ENCODE data around the gene SARS1. TPM values are rescaled to one million over a fixed set of nuclear protein-coding genes. Genes with fewer than 3 reads are reported as not detected.
A peak's percentile ranks its signal among the peaks of the same experiment; 100 is the strongest.

SARS1 gene
- total RNA-seq, 4 donors from 2014 or later: 118 to 150 (median 137) TPM

DNA sequence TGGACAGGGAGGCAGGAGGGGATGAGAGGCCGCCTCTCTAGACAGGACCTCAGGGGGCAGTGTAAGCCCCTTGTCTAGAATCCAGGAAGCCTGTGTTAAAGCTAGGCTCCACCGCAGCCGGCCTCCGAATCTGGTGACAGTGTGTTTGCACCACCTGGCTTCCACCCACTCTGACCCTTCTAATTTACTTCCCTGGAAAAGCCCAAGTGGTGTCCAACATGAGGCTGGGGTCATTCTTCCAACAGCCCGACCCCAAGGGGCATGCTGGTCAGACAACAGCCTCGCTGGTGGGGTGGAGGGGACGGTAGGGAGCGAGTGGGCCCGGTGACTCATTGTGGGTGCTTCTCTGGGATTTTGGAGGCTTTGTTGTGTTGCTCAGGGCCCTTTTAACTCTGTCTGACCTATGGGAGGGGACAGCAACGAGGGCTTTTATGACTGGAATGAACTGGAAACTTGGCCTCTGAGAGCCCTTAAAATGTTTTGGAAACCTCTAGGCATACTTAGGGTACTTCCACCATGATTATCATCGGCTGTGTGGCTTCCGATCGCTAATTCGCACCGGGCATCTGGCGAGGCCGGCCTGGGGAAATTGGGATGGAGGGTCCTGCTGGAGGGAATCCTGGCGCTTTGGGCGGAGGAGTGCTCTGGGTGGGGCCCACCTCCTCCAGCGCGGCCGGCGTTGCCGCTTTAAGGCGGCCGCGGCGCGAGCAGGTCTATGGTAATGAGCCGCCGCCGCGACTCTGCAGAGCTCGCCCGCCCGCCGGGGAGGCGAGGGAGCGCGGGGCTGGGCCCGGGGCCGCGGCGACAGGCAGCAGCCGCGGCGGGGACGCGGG lies 35.3 kb downstream of the SARS1 start, which contains the start of gene CELSR2:
Gene CELSR2, plus strand, starts transcription at position 743 of the 833 bp plus-strand sequence. CDS start 541 bp downstream, outside the sequence.
- no peak for DNase-seq (ENCODE audit: low spot score in 2 of 2)
- H3K27ac ChIP-seq: peak within 1 kb of the TSS in 3 of 4 donors; percentile 26 to 86 (median 34)

DNA sequence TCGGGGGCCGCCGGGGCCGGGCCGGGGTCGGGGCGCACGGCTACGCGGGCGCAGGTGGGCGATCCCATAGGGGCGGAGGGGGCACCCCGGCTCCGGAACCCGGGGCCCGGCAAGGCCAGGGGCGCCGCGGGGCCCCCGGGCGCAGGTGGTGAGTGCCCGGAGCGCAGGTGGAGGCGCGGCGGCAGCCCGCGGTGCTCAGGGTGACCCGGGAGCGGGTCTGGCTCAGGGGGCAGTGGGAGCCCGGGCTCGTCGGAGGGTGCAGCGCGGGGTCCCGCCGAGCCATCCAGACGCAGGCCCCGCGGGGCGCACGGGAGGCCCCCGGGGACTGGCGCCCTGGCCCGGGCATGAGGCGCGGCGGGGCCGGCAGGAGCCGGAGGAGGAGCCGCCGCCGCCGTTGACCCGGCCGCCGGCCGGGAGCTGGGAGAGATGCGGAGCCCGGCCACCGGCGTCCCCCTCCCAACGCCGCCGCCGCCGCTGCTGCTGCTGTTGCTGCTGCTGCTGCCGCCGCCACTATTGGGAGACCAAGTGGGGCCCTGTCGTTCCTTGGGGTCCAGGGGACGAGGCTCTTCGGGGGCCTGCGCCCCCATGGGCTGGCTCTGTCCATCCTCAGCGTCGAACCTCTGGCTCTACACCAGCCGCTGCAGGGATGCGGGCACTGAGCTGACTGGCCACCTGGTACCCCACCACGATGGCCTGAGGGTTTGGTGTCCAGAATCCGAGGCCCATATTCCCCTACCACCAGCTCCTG lies 36.1 kb downstream of the SARS1 start:
- no peaks in the 10 kb centered on the region for H3K27me3 ChIP-seq
- peak overlapping the region in 3 of 4 donors; percentile 26 to 86 (median 34) for H3K27ac ChIP-seq
- H3K36me3 ChIP-seq: peaks cover 0 to 12% (median 0%) of the 10 kb centered on the region in 3 donors
- TF ChIP-seq POLR2A (IDR thresholded peaks at IDR 0.05): no peak
- no peak for TF ChIP-seq EP300 (IDR thresholded peaks at IDR 0.05)
- TF ChIP-seq, protein P1, sequence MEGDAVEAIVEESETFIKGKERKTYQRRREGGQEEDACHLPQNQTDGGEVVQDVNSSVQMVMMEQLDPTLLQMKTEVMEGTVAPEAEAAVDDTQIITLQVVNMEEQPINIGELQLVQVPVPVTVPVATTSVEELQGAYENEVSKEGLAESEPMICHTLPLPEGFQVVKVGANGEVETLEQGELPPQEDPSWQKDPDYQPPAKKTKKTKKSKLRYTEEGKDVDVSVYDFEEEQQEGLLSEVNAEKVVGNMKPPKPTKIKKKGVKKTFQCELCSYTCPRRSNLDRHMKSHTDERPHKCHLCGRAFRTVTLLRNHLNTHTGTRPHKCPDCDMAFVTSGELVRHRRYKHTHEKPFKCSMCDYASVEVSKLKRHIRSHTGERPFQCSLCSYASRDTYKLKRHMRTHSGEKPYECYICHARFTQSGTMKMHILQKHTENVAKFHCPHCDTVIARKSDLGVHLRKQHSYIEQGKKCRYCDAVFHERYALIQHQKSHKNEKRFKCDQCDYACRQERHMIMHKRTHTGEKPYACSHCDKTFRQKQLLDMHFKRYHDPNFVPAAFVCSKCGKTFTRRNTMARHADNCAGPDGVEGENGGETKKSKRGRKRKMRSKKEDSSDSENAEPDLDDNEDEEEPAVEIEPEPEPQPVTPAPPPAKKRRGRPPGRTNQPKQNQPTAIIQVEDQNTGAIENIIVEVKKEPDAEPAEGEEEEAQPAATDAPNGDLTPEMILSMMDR (IDR thresholded peaks at IDR 0.05): no peak
- peaks cover 0 to 56% (median 21%) of the 10 kb centered on the region in 4 donors for H3K4me1 ChIP-seq
- whole genome bisulfite sequencing, 2 donors: 0 to 6% methylated on average over 26 to 38 of the region's 80 CpGs
- H3K4me3 ChIP-seq: peak overlapping the region; percentile 40 to 75 (median 59)
- no peaks in the 10 kb centered on the region for H3K9me3 ChIP-seq
- DNase-seq (ENCODE audit: low spot score in 2 of 2): no peak

More for the DNA sequence above, 35.3 kb downstream of the SARS1 start, which contains the start of gene CELSR2:
- 6 to 20% methylated on average over 16 to 32 of the region's 49 CpGs for WGBS, 2 donors
- Histone ChIP-seq H3K4me1 (peaks cover 0 to 48% (median 13%) of the 10 kb centered on the region in 4 donors), H3K4me3 (peak within 1 kb of the TSS; percentile 40 to 75 (median 59)), H3K9me3 (no peaks in the 10 kb centered on the region), H3K27me3 (no peaks in the 10 kb centered on the region), H3K36me3 (peaks cover 0 to 12% (median 0%) of the 10 kb centered on the region in 3 donors)
- TF ChIP-seq, protein P1 (IDR thresholded peaks at IDR 0.05): no peak
- peak in 1 of 2 donors; percentile 21 for TF ChIP-seq EP300 (IDR thresholded peaks at IDR 0.05)

DNA sequence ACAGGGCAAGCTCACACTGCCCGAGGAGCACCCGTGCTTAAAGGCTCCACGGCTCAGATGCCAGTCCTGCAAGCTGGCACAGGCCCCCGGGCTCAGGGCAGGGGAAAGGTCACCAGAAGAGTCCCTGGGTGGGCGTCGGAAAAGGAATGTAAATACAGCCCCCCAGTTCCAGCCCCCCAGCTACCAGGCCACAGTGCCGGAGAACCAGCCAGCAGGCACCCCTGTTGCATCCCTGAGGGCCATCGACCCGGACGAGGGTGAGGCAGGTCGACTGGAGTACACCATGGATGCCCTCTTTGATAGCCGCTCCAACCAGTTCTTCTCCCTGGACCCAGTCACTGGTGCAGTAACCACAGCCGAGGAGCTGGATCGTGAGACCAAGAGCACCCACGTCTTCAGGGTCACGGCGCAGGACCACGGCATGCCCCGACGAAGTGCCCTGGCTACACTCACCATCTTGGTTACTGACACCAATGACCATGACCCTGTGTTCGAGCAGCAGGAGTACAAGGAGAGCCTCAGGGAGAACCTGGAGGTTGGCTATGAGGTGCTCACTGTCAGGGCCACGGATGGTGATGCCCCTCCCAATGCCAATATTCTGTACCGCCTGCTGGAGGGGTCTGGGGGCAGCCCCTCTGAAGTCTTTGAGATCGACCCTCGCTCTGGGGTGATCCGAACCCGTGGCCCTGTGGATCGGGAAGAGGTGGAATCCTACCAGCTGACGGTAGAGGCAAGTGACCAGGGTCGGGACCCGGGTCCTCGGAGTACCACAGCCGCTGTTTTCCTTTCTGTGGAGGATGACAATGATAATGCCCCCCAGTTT lies 36.9 kb downstream of the SARS1 start:
- peaks cover 0 to 12% (median 0%) of the 10 kb centered on the region in 3 donors for H3K36me3 ChIP-seq
- H3K9me3 ChIP-seq: no peaks in the 10 kb centered on the region
- H3K4me3 ChIP-seq: peak overlapping the region in 3 of 4 donors; percentile 48 to 75 (median 70)
- no peaks in the 10 kb centered on the region for H3K27me3 ChIP-seq
- TF ChIP-seq, protein P1 (IDR thresholded peaks at IDR 0.05): no peak
- TF ChIP-seq POLR2A (IDR thresholded peaks at IDR 0.05) (no peak), EP300 (IDR thresholded peaks at IDR 0.05) (no peak)
- H3K27ac ChIP-seq: peak overlapping the region in 3 of 4 donors; percentile 26 to 86 (median 34)
- peaks cover 0 to 64% (median 26%) of the 10 kb centered on the region in 4 donors for H3K4me1 ChIP-seq
- no peak for DNase-seq (ENCODE audit: low spot score in 2 of 2)
- WGBS, 2 donors: 84 to 86% methylated on average over 24 to 31 of the region's 33 CpGs

DNA sequence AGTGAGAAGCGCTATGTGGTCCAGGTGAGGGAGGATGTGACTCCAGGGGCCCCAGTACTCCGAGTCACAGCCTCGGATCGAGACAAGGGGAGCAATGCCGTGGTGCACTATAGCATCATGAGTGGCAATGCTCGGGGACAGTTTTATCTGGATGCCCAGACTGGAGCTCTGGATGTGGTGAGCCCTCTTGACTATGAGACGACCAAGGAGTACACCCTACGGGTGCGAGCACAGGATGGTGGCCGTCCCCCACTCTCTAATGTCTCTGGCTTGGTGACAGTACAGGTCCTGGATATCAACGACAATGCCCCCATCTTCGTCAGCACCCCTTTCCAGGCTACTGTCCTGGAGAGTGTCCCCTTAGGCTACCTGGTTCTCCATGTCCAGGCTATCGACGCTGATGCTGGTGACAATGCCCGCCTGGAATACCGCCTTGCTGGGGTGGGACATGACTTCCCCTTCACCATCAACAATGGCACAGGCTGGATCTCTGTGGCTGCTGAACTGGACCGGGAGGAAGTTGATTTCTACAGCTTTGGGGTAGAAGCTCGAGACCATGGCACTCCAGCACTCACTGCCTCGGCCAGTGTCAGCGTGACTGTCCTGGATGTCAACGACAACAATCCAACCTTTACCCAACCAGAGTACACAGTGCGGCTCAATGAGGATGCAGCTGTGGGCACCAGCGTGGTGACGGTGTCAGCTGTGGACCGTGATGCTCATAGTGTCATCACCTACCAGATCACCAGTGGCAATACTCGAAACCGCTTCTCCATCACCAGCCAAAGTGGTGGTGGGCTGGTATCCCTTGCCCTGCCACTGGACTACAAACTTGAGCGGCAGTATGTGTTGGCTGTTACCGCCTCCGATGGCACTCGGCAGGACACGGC lies 37.8 kb downstream of the SARS1 start:
- WGBS, 2 donors: 93 to 96% methylated on average over 32 of the region's 32 CpGs
- no peaks in the 10 kb centered on the region for H3K9me3 ChIP-seq
- H3K27ac ChIP-seq: peak overlapping the region in 1 of 4 donors; percentile 86
- peaks cover 0 to 66% (median 27%) of the 10 kb centered on the region in 4 donors for H3K4me1 ChIP-seq
- peaks cover 0 to 12% (median 0%) of the 10 kb centered on the region in 3 donors for H3K36me3 ChIP-seq
- no peak for DNase-seq (ENCODE audit: low spot score in 2 of 2)
- no peak overlapping the region for H3K4me3 ChIP-seq
- H3K27me3 ChIP-seq: no peaks in the 10 kb centered on the region
- TF ChIP-seq EP300 (IDR thresholded peaks at IDR 0.05): no peak
- no peak for TF ChIP-seq POLR2A (IDR thresholded peaks at IDR 0.05)
- TF ChIP-seq, protein P1 (IDR thresholded peaks at IDR 0.05): no peak

Data from tibial nerve (tissue), 4 donors.